OCI-LY1 (cell line): ENCODE data around the gene SHTN1.

Experiments
- H2AFZ ChIP-seq: fragments of 200-600 bp; sonication (generic), shearing (Covaris generic); 2 replicates; pipeline ENCODE4 v1.6.0; 2014; ENCODE audit warnings: antibody characterized with exemption, mild to moderate bottlenecking, low read length
- H3F3A ChIP-seq: fragments of 200-600 bp; sonication (generic), shearing (Covaris generic); 2 replicates; pipeline ENCODE4 v1.6.0; 2014; ENCODE audit warnings: mild to moderate bottlenecking, antibody characterized with exemption, low read length, moderate library complexity; ENCODE audit not compliant: insufficient read depth
- H3K27ac ChIP-seq: fragments of 200-600 bp; sonication (generic); 2 replicates; pipeline ENCODE4 v1.5.1; 2014; ENCODE audit warnings: low read length, mixed run types, mild to moderate bottlenecking, low read depth; ENCODE audit not compliant: poor library complexity, severe bottlenecking
- H3K27me3 ChIP-seq: fragments of 200-600 bp; sonication (generic); 2 replicates; pipeline ENCODE4 v1.6.0; 2014; ENCODE audit warnings: antibody characterized with exemption, mild to moderate bottlenecking, low read length, moderate library complexity; ENCODE audit not compliant: insufficient read depth
- H3K36me3 ChIP-seq: fragments of 200-600 bp; sonication (generic); 2 replicates; pipeline ENCODE4 v1.6.1; 2014; ENCODE audit warnings: mild to moderate bottlenecking, antibody characterized with exemption, low read length, moderate library complexity, mixed read lengths; ENCODE audit not compliant: insufficient read depth
- H3K4me1 ChIP-seq: fragments of 200-600 bp; sonication (generic); 2 replicates; pipeline ENCODE4 v1.5.1; 2014; ENCODE audit warnings: mild to moderate bottlenecking, low read length, moderate library complexity; ENCODE audit not compliant: insufficient read depth, severe bottlenecking
- H3K4me2 ChIP-seq: fragments of 200-600 bp; sonication (generic), shearing (Covaris generic); 2 replicates; pipeline ENCODE4 v1.6.1; 2014; ENCODE audit warnings: low read length
- H3K4me3 ChIP-seq: fragments of 200-600 bp; sonication (generic); 2 replicates; pipeline ENCODE4 v1.5.1; 2014; ENCODE audit warnings: low read length, low read depth, mild to moderate bottlenecking, mixed read lengths; ENCODE audit not compliant: poor library complexity, severe bottlenecking
- H3K79me2 ChIP-seq: fragments of 200-600 bp; shearing (Covaris generic); 2 replicates; pipeline ENCODE4 v1.6.1; 2016; ENCODE audit warnings: mixed run types, low read length, mixed read lengths; ENCODE audit not compliant: insufficient read depth
- H3K9ac ChIP-seq: fragments of 200-600 bp; sonication (generic), shearing (Covaris generic); 2 replicates; pipeline ENCODE4 v1.6.1; 2014; ENCODE audit warnings: mild to moderate bottlenecking, low read length, mixed read lengths
- H3K9me2 ChIP-seq: fragments of 200-600 bp; sonication (generic), shearing (Covaris generic); 2 replicates; pipeline ENCODE4 v1.6.1; 2014; ENCODE audit warnings: low read depth, mild to moderate bottlenecking, low read length, mixed read lengths
- H3K9me3 ChIP-seq: fragments of 200-600 bp; shearing (Covaris generic); 2 replicates; pipeline ENCODE4 v1.6.1; 2014; ENCODE audit warnings: low read length, mixed read lengths
- H4K20me1 ChIP-seq: fragments of 200-600 bp; sonication (generic), shearing (Covaris generic); 2 replicates; pipeline ENCODE4 v1.6.0; 2016; ENCODE audit warnings: mild to moderate bottlenecking, low read length; ENCODE audit not compliant: insufficient read depth
- EZH2 ChIP-seq: fragments of 200-600 bp; sonication (generic), shearing (Covaris generic); IDR thresholded peaks from 2 replicates; pipeline ENCODE4 v1.8.0; 2017; ENCODE audit warnings: borderline replicate concordance, mixed run types, mild to moderate bottlenecking, antibody characterized with exemption, low read length, moderate library complexity, mixed read lengths
- TF ChIP-seq, protein P1 (sequence below): fragments of 200-600 bp; sonication (generic), shearing (Covaris generic); IDR thresholded peaks from 2 replicates; pipeline ENCODE4 v1.5.1; 2017; ENCODE audit warnings: mild to moderate bottlenecking, antibody characterized with exemption, low read length, moderate library complexity, mixed read lengths

Gene SHTN1

DNA sequence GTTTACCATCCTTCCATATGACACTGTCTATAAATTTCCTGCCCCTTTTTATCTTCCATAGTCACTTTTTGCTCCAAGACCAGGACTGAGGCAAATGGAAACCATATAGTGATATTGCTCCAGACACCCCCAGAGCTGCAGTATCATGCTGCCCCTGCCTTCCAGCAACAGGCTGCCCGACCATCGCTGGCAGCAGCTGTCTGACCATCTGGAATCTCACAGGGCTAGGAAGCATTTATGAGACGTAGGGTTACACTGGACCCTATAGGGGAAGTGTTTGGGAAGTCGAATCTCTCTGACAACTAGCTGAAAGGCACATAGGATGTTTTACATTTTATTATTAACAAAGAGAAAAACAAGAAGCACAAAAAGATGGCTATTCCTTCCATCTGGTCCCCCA lies 136.3 kb downstream of the SHTN1 start:
- TF ChIP-seq, protein P1, sequence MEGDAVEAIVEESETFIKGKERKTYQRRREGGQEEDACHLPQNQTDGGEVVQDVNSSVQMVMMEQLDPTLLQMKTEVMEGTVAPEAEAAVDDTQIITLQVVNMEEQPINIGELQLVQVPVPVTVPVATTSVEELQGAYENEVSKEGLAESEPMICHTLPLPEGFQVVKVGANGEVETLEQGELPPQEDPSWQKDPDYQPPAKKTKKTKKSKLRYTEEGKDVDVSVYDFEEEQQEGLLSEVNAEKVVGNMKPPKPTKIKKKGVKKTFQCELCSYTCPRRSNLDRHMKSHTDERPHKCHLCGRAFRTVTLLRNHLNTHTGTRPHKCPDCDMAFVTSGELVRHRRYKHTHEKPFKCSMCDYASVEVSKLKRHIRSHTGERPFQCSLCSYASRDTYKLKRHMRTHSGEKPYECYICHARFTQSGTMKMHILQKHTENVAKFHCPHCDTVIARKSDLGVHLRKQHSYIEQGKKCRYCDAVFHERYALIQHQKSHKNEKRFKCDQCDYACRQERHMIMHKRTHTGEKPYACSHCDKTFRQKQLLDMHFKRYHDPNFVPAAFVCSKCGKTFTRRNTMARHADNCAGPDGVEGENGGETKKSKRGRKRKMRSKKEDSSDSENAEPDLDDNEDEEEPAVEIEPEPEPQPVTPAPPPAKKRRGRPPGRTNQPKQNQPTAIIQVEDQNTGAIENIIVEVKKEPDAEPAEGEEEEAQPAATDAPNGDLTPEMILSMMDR, result no peak
- TF ChIP-seq EZH2, result no peak
- Histone ChIP-seq H3K79me2 (no peaks in the 10 kb centered on the region), H3K27me3 (no peaks in the 10 kb centered on the region; the same call in none of the 2 replicates), H3F3A (no peaks in the 10 kb centered on the region), H3K4me2 (no peak overlapping the region), H3K4me1 (no peaks in the 10 kb centered on the region), H3K9ac (no peak overlapping the region), H3K4me3 (no peak overlapping the region), H4K20me1 (no peaks in the 10 kb centered on the region), H3K36me3 (no peaks in the 10 kb centered on the region), H2AFZ (no peak overlapping the region), H3K27ac (no peak overlapping the region), H3K9me2 (no peaks in the 10 kb centered on the region), H3K9me3 (no peaks in the 10 kb centered on the region)

GRCh38 chr10:116868198-116868676 lies 136.8 kb downstream of the SHTN1 start:
- Histone ChIP-seq H3K27ac (no peak overlapping the region), H3K9me3 (no peaks in the 10 kb centered on the region), H3K9ac (no peak overlapping the region), H4K20me1 (no peaks in the 10 kb centered on the region), H3K36me3 (no peaks in the 10 kb centered on the region), H3K4me2 (no peak overlapping the region), H3K4me1 (no peaks in the 10 kb centered on the region), H3K79me2 (no peaks in the 10 kb centered on the region), H2AFZ (no peak overlapping the region), H3F3A (no peaks in the 10 kb centered on the region), H3K9me2 (no peaks in the 10 kb centered on the region), H3K4me3 (no peak overlapping the region), H3K27me3 (no peaks in the 10 kb centered on the region; the same call in none of the 2 replicates)
- TF ChIP-seq, protein P1, result no peak
- no peak for TF ChIP-seq EZH2

DNA sequence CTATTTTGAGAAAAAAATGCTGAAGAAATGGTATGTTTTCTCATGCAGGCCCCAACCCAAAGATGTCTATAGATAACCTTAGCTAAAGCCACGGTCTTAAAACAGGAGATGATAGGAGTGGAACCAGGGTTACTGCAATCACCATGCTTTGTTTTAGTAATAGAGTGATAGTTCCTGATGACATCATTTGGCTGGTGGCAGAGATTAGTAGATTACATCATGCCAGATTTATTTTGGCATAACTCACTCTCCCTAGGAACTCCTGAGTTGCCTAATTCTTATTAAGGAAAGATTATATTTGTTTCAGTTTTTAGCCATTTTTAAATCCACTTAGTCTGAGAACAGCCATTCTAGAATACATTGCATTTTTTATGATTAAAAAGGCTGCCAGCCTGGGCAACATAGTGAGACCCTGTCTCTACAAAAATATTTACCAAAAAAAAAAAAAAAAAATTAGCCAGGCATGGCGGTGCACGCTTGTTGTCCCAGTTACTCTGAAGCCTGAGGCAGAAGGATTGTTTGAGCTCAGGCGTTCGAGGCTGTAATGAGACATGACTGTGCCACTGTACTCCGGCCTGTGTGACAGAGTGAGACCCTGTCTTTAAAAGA lies 137.9 kb downstream of the SHTN1 start:
- Histone ChIP-seq H3K9me2 (no peaks in the 10 kb centered on the region), H3F3A (no peaks in the 10 kb centered on the region)
- no peak for TF ChIP-seq EZH2

DNA sequence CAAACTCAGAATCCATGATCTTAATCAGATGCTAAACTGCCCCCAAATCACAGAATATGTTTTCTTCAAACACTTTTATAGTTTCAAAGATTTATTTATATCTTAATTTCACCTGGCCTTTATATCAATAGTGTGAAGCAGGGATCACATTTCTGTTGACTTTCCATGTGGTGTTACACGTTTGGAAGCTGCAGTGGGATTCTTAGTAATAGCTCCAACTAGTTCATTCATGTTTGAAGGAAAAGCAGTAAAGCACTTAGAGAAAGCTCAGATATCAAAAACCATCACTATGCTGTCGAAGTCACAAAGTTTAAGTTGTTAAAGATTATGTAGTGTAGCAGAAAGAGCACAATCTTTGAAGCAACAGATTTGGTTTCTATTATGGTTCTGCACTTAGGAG lies 138.9 kb downstream of the SHTN1 start:
- no peaks in the 10 kb centered on the region for H3K79me2 ChIP-seq
- H3K4me1 ChIP-seq, result no peaks in the 10 kb centered on the region
- no peaks in the 10 kb centered on the region for H4K20me1 ChIP-seq
- H2AFZ ChIP-seq, result no peak overlapping the region
- H3K9me3 ChIP-seq, result no peaks in the 10 kb centered on the region
- no peaks in the 10 kb centered on the region for H3K36me3 ChIP-seq
- no peaks in the 10 kb centered on the region for H3F3A ChIP-seq
- H3K4me2 ChIP-seq, result no peak overlapping the region
- no peak for TF ChIP-seq EZH2
- TF ChIP-seq, protein P1, result no peak
- H3K9me2 ChIP-seq, result no peaks in the 10 kb centered on the region
- H3K27me3 ChIP-seq, result no peaks in the 10 kb centered on the region; the same call in 1 of the 2 replicates
- no peak overlapping the region for H3K4me3 ChIP-seq
- no peak overlapping the region for H3K27ac ChIP-seq
- no peak overlapping the region for H3K9ac ChIP-seq

More for the DNA sequence above, 137.9 kb downstream of the SHTN1 start:
- Histone ChIP-seq H3K27me3 (no peaks in the 10 kb centered on the region; the same call in 1 of the 2 replicates), H3K9me3 (no peaks in the 10 kb centered on the region), H3K4me1 (no peaks in the 10 kb centered on the region), H3K9ac (no peak overlapping the region), H4K20me1 (no peaks in the 10 kb centered on the region), H2AFZ (no peak overlapping the region), H3K27ac (no peak overlapping the region), H3K79me2 (no peaks in the 10 kb centered on the region), H3K4me2 (no peak overlapping the region), H3K36me3 (no peaks in the 10 kb centered on the region), H3K4me3 (no peak overlapping the region)
